ENCODE measurements around the gene SHISA9.

Gene SHISA9

GRCh38 chr16:13047276-13047675, 145.9 kb downstream of the SHISA9 start:
- DNase-seq = no peak
- in situ Hi-C loops (cut with MboI; ENCODE audit: low pct_unique_long_range_greater_than_20kb, low sequenced_read_pairs) = no loop called here

GRCh38 chr16:13049688-13050087, 148.3 kb downstream of the SHISA9 start:
- in situ Hi-C loops (cut with MboI; ENCODE audit: low pct_unique_long_range_greater_than_20kb, low sequenced_read_pairs) = no loop called here
- no peak for DNase-seq

- DNase-seq = no peak
- in situ Hi-C loops (cut with MboI; ENCODE audit: low pct_unique_long_range_greater_than_20kb, low sequenced_read_pairs) = no loop called here
Observed at GRCh38 chr16:13052431-13052830, 151.0 kb downstream of the SHISA9 start.

DNA sequence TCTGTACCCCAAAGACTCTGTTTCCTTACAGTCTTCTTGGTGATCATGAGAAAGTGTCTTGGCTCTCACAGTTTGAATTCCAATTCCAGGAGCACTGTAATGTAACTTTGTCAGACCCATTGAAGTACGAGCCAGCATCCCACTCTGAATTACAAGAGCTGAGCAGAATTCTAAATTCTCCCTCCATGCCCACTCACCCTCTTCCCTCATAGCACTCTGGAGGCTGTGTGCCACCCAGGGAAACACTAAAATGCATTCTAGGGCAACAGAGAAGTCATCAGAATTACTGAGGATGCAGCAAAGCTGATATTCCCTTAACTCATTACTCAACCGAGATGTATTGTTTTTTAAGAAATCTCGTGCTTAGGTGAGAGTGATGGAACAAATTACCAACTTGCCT, 154.1 kb downstream of the SHISA9 start:
- DNase-seq = no peak
- in situ Hi-C loops (cut with MboI; ENCODE audit: low pct_unique_long_range_greater_than_20kb, low sequenced_read_pairs) = no loop called here

DNA sequence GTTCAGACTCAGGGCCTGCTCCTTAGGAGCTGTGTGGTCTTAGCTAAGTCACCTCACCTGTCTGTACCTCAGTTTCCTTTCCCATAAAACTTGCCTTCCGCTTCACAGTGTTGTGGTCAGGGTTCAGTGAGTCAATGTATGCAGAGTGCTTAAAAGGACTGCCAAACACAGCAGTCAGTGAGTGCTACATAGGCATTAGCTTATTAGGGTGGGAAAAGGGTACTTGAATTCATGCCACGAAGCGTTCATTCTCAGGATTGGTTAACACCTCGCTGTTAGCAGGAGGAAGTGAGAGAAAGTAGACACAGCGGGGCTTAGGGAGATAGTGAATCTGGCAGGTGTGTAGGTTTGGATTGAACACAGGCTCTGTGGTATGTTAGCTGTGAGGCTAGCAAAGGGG, 155.2 kb downstream of the SHISA9 start:
- DNase-seq = no peak
- in situ Hi-C loops (cut with MboI; ENCODE audit: low pct_unique_long_range_greater_than_20kb, low sequenced_read_pairs) = no loop called here

- no peak for DNase-seq
- in situ Hi-C loops (cut with MboI; ENCODE audit: low pct_unique_long_range_greater_than_20kb, low sequenced_read_pairs) = no loop called here
Observed at GRCh38 chr16:13060932-13061331, 159.5 kb downstream of the SHISA9 start.

DNA sequence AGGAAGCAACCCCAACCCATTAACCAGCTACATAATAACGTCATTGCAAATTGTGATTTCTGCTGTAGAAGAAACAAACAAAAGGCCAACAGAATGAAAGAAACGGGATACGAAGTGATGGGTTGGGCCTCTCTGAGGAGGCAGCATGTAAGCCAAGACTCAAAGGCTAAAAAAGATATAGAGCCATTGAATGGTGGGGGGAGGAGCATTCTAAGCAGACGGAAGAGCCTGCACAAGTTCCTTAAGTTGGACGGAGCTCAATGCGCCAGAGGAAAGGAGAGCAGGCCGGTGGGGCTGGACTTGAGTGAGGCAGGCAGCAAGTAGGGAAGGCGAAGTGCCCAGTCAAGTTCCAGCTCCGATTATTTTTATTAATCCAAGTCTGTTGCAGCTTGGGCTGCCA, 160.3 kb downstream of the SHISA9 start:
- no peak for DNase-seq

GRCh38 chr16:13062219-13062618, 160.8 kb downstream of the SHISA9 start:
- no peak for DNase-seq
- in situ Hi-C loops (cut with MboI; ENCODE audit: low pct_unique_long_range_greater_than_20kb, low sequenced_read_pairs) = no loop called here

More for the DNA sequence above, 160.3 kb downstream of the SHISA9 start:
- in situ Hi-C loops (cut with MboI; ENCODE audit: low pct_unique_long_range_greater_than_20kb, low sequenced_read_pairs) = no loop called here

- in situ Hi-C loops (cut with MboI; ENCODE audit: low pct_unique_long_range_greater_than_20kb, low sequenced_read_pairs) = no loop called here
- DNase-seq = no peak
Observed at GRCh38 chr16:13063457-13063856, 162.1 kb downstream of the SHISA9 start.

DNA sequence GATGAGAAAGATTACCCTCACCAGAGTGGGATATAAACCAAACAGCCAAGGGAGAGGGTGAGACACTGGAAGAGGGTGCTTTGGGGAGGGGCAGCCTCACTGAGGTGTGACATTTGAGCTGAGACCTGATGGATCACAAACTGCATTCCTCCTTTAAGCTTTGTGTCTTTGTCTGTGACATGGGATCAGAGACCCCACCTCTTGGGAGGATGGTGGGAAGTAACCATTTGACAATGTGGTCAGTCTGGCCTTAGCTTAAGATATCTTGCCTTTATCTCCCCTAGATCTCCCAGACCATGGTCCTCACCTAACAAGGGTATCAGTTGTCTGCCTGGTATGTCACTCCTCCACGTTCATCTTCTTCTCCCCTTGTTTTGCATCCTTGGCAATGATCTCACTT, 163.4 kb downstream of the SHISA9 start:
- in situ Hi-C loops (cut with MboI; ENCODE audit: low pct_unique_long_range_greater_than_20kb, low sequenced_read_pairs) = no loop called here
- DNase-seq = no peak

GRCh38 chr16:13067648-13068047, 166.2 kb downstream of the SHISA9 start:
- in situ Hi-C loops (cut with MboI; ENCODE audit: low pct_unique_long_range_greater_than_20kb, low sequenced_read_pairs) = no loop called here
- DNase-seq = no peak

GRCh38 chr16:13068912-13069583, 167.7 kb downstream of the SHISA9 start:
- in situ Hi-C loops (cut with MboI; ENCODE audit: low pct_unique_long_range_greater_than_20kb, low sequenced_read_pairs) = no loop called here
- DNase-seq = no peak

- in situ Hi-C loops (cut with MboI; ENCODE audit: low pct_unique_long_range_greater_than_20kb, low sequenced_read_pairs) = no loop called here
- DNase-seq = no peak
Observed at GRCh38 chr16:13070268-13070667, 168.9 kb downstream of the SHISA9 start.

GRCh38 chr16:13076878-13077277, 175.5 kb downstream of the SHISA9 start:
- DNase-seq = no peak
- in situ Hi-C loops (cut with MboI; ENCODE audit: low pct_unique_long_range_greater_than_20kb, low sequenced_read_pairs) = no loop called here

GRCh38 chr16:13077816-13078215, 176.4 kb downstream of the SHISA9 start:
- in situ Hi-C loops (cut with MboI; ENCODE audit: low pct_unique_long_range_greater_than_20kb, low sequenced_read_pairs) = no loop called here
- no peak for DNase-seq

DNA sequence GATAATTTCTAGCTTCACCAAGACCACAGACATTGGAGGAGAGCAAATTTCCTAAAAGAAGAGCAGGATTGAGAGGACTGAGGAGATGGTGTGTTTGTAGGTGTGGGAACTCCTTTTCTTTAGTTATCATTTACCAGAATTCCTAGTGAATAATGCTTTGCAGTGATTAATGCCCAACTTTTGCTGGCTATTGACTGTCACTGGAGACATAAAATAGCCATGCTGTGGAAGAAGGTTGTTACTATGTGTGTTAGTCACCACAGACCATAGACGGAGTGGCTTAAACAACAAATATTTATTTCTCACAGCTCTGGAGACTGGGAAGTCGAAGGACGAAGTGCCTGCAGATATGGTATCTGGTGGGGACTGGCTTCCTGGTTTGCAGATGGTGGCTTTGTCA, 179.1 kb downstream of the SHISA9 start:
- in situ Hi-C loops (cut with MboI; ENCODE audit: low pct_unique_long_range_greater_than_20kb, low sequenced_read_pairs) = no loop called here

DNA sequence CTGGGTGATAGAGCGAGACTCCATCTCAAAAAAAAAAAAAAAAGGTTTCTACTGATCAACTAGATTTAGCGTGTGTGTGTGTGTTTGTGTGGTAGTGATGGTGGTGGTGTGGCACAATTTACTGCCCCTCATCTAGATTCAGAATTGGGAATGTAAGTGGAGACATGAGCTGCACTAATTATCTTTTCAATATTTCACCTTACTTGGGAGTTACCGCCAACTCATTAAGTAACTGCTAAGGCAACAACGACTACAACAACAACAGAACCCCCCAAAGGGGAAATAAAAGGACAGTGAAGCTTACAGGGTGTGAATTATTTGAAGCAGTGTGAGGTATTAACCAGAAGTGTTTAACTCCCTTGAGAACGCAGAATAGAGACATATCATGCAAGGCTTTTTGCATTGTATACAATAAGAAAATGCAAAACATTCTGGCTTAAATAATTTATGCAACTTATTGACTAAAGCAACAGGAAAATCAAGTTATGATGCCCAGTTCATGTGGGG, 180.5 kb downstream of the SHISA9 start:
- in situ Hi-C loops (cut with MboI; ENCODE audit: low pct_unique_long_range_greater_than_20kb, low sequenced_read_pairs) = no loop called here
- no peak for DNase-seq

More for the DNA sequence above, 179.1 kb downstream of the SHISA9 start:
- no peak for DNase-seq

DNA sequence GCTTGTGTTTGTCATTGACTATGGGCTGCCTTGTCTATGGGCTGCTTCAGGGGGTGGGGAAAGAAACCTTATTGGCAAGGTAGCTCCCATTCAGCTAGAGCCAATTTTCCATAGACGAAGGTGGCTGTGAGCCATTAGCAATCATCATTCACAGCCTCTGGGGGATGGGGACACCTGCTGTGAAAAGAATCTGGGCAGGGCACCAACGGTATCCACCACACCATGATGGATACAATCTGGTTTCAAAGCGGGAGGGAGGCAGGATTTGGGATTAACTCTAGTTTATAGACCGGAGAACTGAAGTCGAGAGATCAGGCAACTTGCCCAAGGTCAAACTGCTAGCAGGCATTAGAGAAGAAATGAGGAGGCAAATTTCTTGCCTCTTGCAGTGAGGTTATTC, 182.3 kb downstream of the SHISA9 start:
- in situ Hi-C loops (cut with MboI; ENCODE audit: low pct_unique_long_range_greater_than_20kb, low sequenced_read_pairs) = no loop called here

GRCh38 chr16:13084331-13084730, 182.9 kb downstream of the SHISA9 start:
- DNase-seq = no peak
- in situ Hi-C loops (cut with MboI; ENCODE audit: low pct_unique_long_range_greater_than_20kb, low sequenced_read_pairs) = no loop called here

More for the DNA sequence above, 182.3 kb downstream of the SHISA9 start:
- DNase-seq = no peak

DNA sequence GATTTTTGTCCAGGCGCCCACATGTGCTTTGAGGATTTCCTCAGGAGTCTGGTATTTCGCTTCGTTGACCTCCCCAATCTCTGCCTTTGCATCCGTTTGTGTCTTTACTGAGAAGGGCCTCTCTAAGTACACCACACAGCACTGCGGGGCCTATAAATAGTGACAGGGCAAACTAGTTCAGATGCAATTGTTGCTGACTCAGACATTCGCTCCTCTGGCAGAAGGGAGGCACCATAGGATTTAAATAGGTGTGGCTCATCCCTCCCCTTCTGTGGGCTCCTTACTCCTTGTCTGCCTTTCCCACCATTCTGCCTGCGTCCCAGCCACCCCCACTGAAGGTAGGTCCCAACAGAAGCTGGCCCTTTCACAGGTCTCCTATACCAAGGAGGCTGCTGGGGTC, 192.3 kb downstream of the SHISA9 start:
- no peak for DNase-seq

GRCh38 chr16:13095061-13095460, 193.7 kb downstream of the SHISA9 start:
- DNase-seq = no peak
- in situ Hi-C loops (cut with MboI; ENCODE audit: low pct_unique_long_range_greater_than_20kb, low sequenced_read_pairs) = no loop called here

More for the DNA sequence above, 192.3 kb downstream of the SHISA9 start:
- in situ Hi-C loops (cut with MboI; ENCODE audit: low pct_unique_long_range_greater_than_20kb, low sequenced_read_pairs) = no loop called here
